H1 (cell line): ENCODE measurements around the gene NSMCE3. TPM values are rescaled to one million over a fixed set of nuclear protein-coding genes. Genes with fewer than 3 reads are reported as not detected.

Source experiments
- CTCF ChIA-PET: fragments of 300-600 bp; sonication (Branson Sonifier 250); formaldehyde crosslinking; loops from one replicate; lab custom pipeline; 2021; ENCODE audit not compliant: partially characterized antibody; lab: Charles Lee
- POLR2A ChIA-PET: fragments of 300-600 bp; sonication (Branson Sonifier 250); formaldehyde crosslinking; loops from one replicate; lab custom pipeline; 2021; ENCODE audit warnings: inconsistent platforms; ENCODE audit not compliant: partially characterized antibody; lab: Charles Lee
- DNase-seq, 2 experiments: peaks; one replicate each; pipeline versions ENCODE4 v3.0.0 to v3.0.0-alpha.2; 2010 to 2022; ENCODE audit warnings: low spot score in 2 of 2, low read depth in 1 of 2, mixed read lengths in 1 of 2
- FAIRE-seq: peaks from 2 replicates; lab custom pipeline; 2011; peaks lifted over from hg19 to GRCh38; lab: Jason Lieb, UNC
- H2AFZ ChIP-seq: 2 replicates; pipeline ENCODE4 v1.8.1; 2012; ENCODE audit warnings: low read length, inconsistent platforms
- H2AK5ac ChIP-seq: 2 replicates; pipeline ENCODE4 v1.6.1; 2013; ENCODE audit warnings: low read depth, low read length
- H2BK120ac ChIP-seq: replicated peaks from 2 replicates; pipeline ENCODE3; 2013; ENCODE audit warnings: low read depth, low read length, inconsistent platforms
- H2BK12ac ChIP-seq: 2 replicates; pipeline ENCODE4 v1.6.1; 2013; ENCODE audit warnings: low read depth, low read length
- H2BK15ac ChIP-seq: 2 replicates; pipeline ENCODE4 v1.6.1; 2013; ENCODE audit warnings: low read length
- H2BK20ac ChIP-seq: 2 replicates; pipeline ENCODE4 v1.6.1; 2013; ENCODE audit warnings: low read length
- H2BK5ac ChIP-seq: 2 replicates; pipeline ENCODE4 v1.6.1; 2013; ENCODE audit warnings: low read depth, low read length
- H3K14ac ChIP-seq: 2 replicates; pipeline ENCODE4 v1.6.1; 2013; ENCODE audit warnings: inconsistent platforms; ENCODE audit not compliant: insufficient read length
- H3K18ac ChIP-seq: 2 replicates; pipeline ENCODE4 v1.6.1; 2013; ENCODE audit warnings: low read length; ENCODE audit errors: extremely low read depth
- H3K23ac ChIP-seq: 2 replicates; pipeline ENCODE4 v1.6.1; 2013; ENCODE audit warnings: inconsistent platforms; ENCODE audit not compliant: insufficient read length
- H3K23me2 ChIP-seq: 2 replicates; pipeline ENCODE4 v1.6.1; 2013; ENCODE audit warnings: low read depth, low read length
- H3K27ac ChIP-seq: 2 replicates; pipeline ENCODE4 v1.6.1; 2011; ENCODE audit warnings: low read depth, low read length, inconsistent platforms
- H3K27me3 ChIP-seq, 4 experiments: replicated peaks in 1 of 4; 1 replicate in 1 of 4; 2 replicates in 3 of 4; pipeline versions ENCODE4 v1.6.1 to v1.8.1; 2011 to 2013; ENCODE audit warnings: low read length in 3 of 4, mild to moderate bottlenecking in 3 of 4, inconsistent platforms in 2 of 4, mixed read lengths in 2 of 4, moderate library complexity in 1 of 4; ENCODE audit not compliant: control insufficient read depth in 3 of 4, insufficient read depth in 3 of 4; ENCODE audit errors: extremely low read depth in 1 of 4
- H3K36me3 ChIP-seq, 4 experiments: 2 replicates each; pipeline versions ENCODE4 v1.6.1 to v1.8.1; 2011 to 2013; ENCODE audit warnings: mild to moderate bottlenecking in 4 of 4, low read length in 3 of 4, moderate library complexity in 2 of 4, control low read depth in 1 of 4, inconsistent platforms in 1 of 4; ENCODE audit not compliant: insufficient read depth in 4 of 4, control insufficient read depth in 2 of 4
- H3K4ac ChIP-seq: replicated peaks from 2 replicates; pipeline ENCODE3; 2013; ENCODE audit warnings: low read length, low read depth, mixed read lengths, inconsistent platforms; ENCODE audit not compliant: insufficient read length
- H3K4me1 ChIP-seq, 4 experiments: replicated peaks in 1 of 4; 1 replicate in 1 of 4; 2 replicates in 3 of 4; pipeline versions ENCODE4 v1.6.1 to v1.8.1; 2011 to 2013; ENCODE audit warnings: low read length in 3 of 4, inconsistent platforms in 2 of 4, mixed read lengths in 1 of 4; ENCODE audit not compliant: insufficient read depth in 4 of 4, control insufficient read depth in 3 of 4
- H3K4me2 ChIP-seq, 2 experiments: 2 replicates each; pipeline versions ENCODE4 v1.6.1 to v1.8.1; 2011 to 2013; ENCODE audit warnings: low read depth in 2 of 2, low read length in 2 of 2, control low read depth in 1 of 2, inconsistent platforms in 1 of 2, mild to moderate bottlenecking in 1 of 2; ENCODE audit not compliant: insufficient read depth in 1 of 2
- H3K4me3 ChIP-seq, 4 experiments: fragments of 200-600, 300-600 bp in 1 of 4; sonication (generic), shearing (Covaris generic), sonication (Bioruptor Twin) in 1 of 4; 2 replicates each; pipeline versions ENCODE4 v1.5.1 to v1.8.1; 2011 to 2016; ENCODE audit warnings: low read length in 4 of 4, low read depth in 3 of 4, control low read depth in 2 of 4, inconsistent platforms in 2 of 4, mild to moderate bottlenecking in 2 of 4, mixed read lengths in 1 of 4, moderate library complexity in 1 of 4; ENCODE audit not compliant: insufficient read depth in 2 of 4; ENCODE audit errors: extremely low read depth in 1 of 4
- H3K56ac ChIP-seq: replicated peaks from 2 replicates; pipeline ENCODE3; 2013; ENCODE audit warnings: low read depth, mild to moderate bottlenecking, mixed read lengths, low read length, inconsistent platforms; ENCODE audit not compliant: insufficient read length
- H3K79me1 ChIP-seq: 2 replicates; pipeline ENCODE4 v1.6.1; 2013; ENCODE audit warnings: low read depth, low read length, control low read depth
- H3K79me2 ChIP-seq, 2 experiments: 2 replicates each; pipeline versions ENCODE4 v1.6.1 to v1.8.1; 2012 to 2013; ENCODE audit warnings: low read length in 2 of 2, mild to moderate bottlenecking in 2 of 2, inconsistent platforms in 1 of 2; ENCODE audit not compliant: insufficient read depth in 2 of 2, control insufficient read depth in 1 of 2
- H3K9ac ChIP-seq, 4 experiments: replicated peaks in 1 of 4; 1 replicate in 1 of 4; 2 replicates in 3 of 4; pipeline versions ENCODE4 v1.6.1 to v1.8.1; 2011 to 2013; ENCODE audit warnings: low read depth in 3 of 4, low read length in 3 of 4, control low read depth in 2 of 4, mild to moderate bottlenecking in 2 of 4, moderate library complexity in 2 of 4, inconsistent platforms in 1 of 4; ENCODE audit errors: extremely low read depth in 1 of 4
- H3K9me3 ChIP-seq, 2 experiments: 2 replicates each; pipeline versions ENCODE4 v1.6.1 to v1.8.1; 2012 to 2013; ENCODE audit warnings: mild to moderate bottlenecking in 2 of 2, moderate library complexity in 2 of 2, control low read depth in 1 of 2, inconsistent platforms in 1 of 2, low read depth in 1 of 2, low read length in 1 of 2, mixed read lengths in 1 of 2; ENCODE audit not compliant: insufficient read depth in 2 of 2
- H4K20me1 ChIP-seq, 2 experiments: replicated peaks in 1 of 2; 2 replicates each; pipeline versions ENCODE3 to v1.8.1; 2011 to 2013; ENCODE audit warnings: inconsistent platforms in 2 of 2, low read length in 2 of 2, mild to moderate bottlenecking in 1 of 2; ENCODE audit not compliant: insufficient read depth in 2 of 2, control insufficient read depth in 1 of 2
- H4K5ac ChIP-seq: 2 replicates; pipeline ENCODE4 v1.6.1; 2013; ENCODE audit warnings: low read length, low read depth, mixed read lengths, inconsistent platforms; ENCODE audit not compliant: insufficient read length
- H4K8ac ChIP-seq: 2 replicates; pipeline ENCODE4 v1.8.0; 2013; ENCODE audit warnings: mild to moderate bottlenecking, moderate library complexity, low read length, inconsistent platforms; ENCODE audit not compliant: insufficient read depth; ENCODE audit errors: extremely low read depth
- H4K91ac ChIP-seq: replicated peaks from 2 replicates; pipeline ENCODE3; 2013; ENCODE audit warnings: low read length, mixed read lengths, inconsistent platforms; ENCODE audit not compliant: insufficient read length
- ASH2L ChIP-seq: fragments of 200-600, 300-600 bp; sonication (generic); IDR thresholded peaks from one replicate; pipeline ENCODE4 v1.7.1; 2017; ENCODE audit warnings: low read length
- GTF2F1 ChIP-seq: IDR thresholded peaks from 2 replicates; pipeline ENCODE4 v1.6.1; 2012; ENCODE audit warnings: low read depth, low read length, improper control_type of control experiment, borderline replicate concordance
- KDM5A ChIP-seq: fragments of 200-600 bp; IDR thresholded peaks from 2 replicates; pipeline ENCODE4 v1.7.1; 2012; ENCODE audit warnings: mild to moderate bottlenecking, low read length, inconsistent platforms, mixed read lengths
- SP1 ChIP-seq: IDR thresholded peaks from 2 replicates; pipeline ENCODE4 v1.6.1; 2011; ENCODE audit warnings: low read depth, low read length
- SP2 ChIP-seq: IDR thresholded peaks from 2 replicates; pipeline ENCODE4 v1.6.1; 2012; ENCODE audit warnings: mild to moderate bottlenecking, low read length, inconsistent platforms
- TCF12 ChIP-seq: IDR thresholded peaks from 2 replicates; pipeline ENCODE4 v1.6.1; 2011; ENCODE audit warnings: low read depth, mild to moderate bottlenecking, low read length
- WGBS, 2 experiments: shearing (Covaris generic) in 1 of 2; methylation state at CpG; one replicate each; pipeline versions ENCODE4 v1.1.6 to v1.1.7; 2013 to 2015; ENCODE audit warnings: low lambda C conversion rate in 2 of 2, mixed read lengths in 2 of 2, inconsistent platforms in 1 of 2, low coverage in 1 of 2, missing lambda C conversion rate in 1 of 2; ENCODE audit not compliant: insufficient replicate concordance in 2 of 2, insufficient coverage in 1 of 2, insufficient read length in 1 of 2; ENCODE audit errors: extremely low coverage in 1 of 2, missing lambda C conversion rate in 1 of 2; 5-methylcytosine and 5-hydroxymethylcytosine counted together
- polyA plus RNA-seq, 7 experiments: library from polyadenylated mRNA; depleted of rRNA in 3 of 7; stranded (reverse) in 5 of 7; unstranded in 2 of 7; fragments of >200 nt in 5 of 7; fragments of 200-250 nt in 2 of 7; gene quantifications; 1 replicate in 5 of 7; 2 replicates in 1 of 7; 4 replicates in 1 of 7; pipeline versions ENCODE4 v1.2.1 to v1.2.3, GENCODE V29; 2011 to 2013; ENCODE audit warnings: missing spikeins in 2 of 7, mixed read lengths in 2 of 7
- total RNA-seq: library from RNA; stranded (reverse); fragmentation: NEBNext Ultra II Directional; extraction: Animal tissue kit (Norgen Biotek cat#: 25700); gene quantifications from 2 replicates; pipeline ENCODE4 v1.2.1, GENCODE V29; 2021

NSMCE3 gene
- total and polyA plus RNA-seq, 2 of the 8 experiments (the other 6 are each of a cell fraction or from before 2014, with no cell fraction given) = 4.3 to 6.7 TPM

DNA sequence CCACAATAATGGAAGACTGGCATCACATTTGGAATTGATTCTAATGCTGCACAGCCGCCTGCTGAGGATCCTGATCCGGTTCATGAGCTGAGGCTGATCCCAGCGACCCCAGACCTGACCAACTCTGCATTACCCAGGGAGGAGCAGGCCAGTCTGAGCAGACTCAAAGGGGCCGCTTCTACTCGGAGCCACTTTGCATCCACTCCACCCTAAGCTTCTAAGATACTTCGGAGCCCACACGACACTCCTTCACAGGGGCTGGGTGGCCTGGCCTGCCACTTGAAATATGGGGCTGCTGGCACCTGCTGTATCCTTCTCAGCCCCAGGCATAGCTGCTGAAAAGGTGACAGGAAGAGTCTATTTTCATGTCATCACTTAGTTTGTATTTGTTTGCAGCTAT, 33.2 kb upstream of the NSMCE3 start:
- no peak overlapping the region for H3K14ac ChIP-seq
- H3K9ac ChIP-seq = no peak overlapping the region
- WGBS, 2 experiments = 92% methylated on average over 7 of the region's 7 CpGs; no CpG with 5 or more reads in 1 of the 2 experiments
- H3K23ac ChIP-seq = no peak overlapping the region
- no peak overlapping the region for H2BK15ac ChIP-seq
- no peak overlapping the region for H2BK5ac ChIP-seq
- FAIRE-seq = no peak
- no peak overlapping the region for H3K4me2 ChIP-seq
- no peak for DNase-seq
- H4K20me1 ChIP-seq = peaks cover 0 to 1% of the 10 kb centered on the region in 2 experiments
- H4K91ac ChIP-seq = no peak overlapping the region
- no peak overlapping the region for H3K4ac ChIP-seq
- no peaks in the 10 kb centered on the region for H3K9me3 ChIP-seq
- CTCF ChIA-PET = no interaction called here
- H2AK5ac ChIP-seq = no peak overlapping the region
- no peaks in the 10 kb centered on the region for H3K79me1 ChIP-seq
- no peaks in the 10 kb centered on the region for H3K27me3 ChIP-seq
- no peaks in the 10 kb centered on the region for H3K36me3 ChIP-seq
- peaks cover 8% of the 10 kb centered on the region; the same call in 1 of the 2 replicates for H3K23me2 ChIP-seq
- POLR2A ChIA-PET = interaction anchor here (0.7 kb wide), 1 partner anchor 295 kb away, joined by 3 read pairs; no protein-coding TSS in a partner anchor
- H2BK20ac ChIP-seq = no peak overlapping the region
- no peak overlapping the region for H3K56ac ChIP-seq
- H2AFZ ChIP-seq = no peak overlapping the region
- no peak overlapping the region for H4K8ac ChIP-seq
- H4K5ac ChIP-seq = no peak overlapping the region
- H3K4me3 ChIP-seq = no peak overlapping the region
- H3K4me1 ChIP-seq = no peaks in the 10 kb centered on the region; a peak in 1 of 7 replicates
- H3K27ac ChIP-seq = no peak overlapping the region
- no peak overlapping the region for H2BK12ac ChIP-seq
- no peak overlapping the region for H3K18ac ChIP-seq
- H2BK120ac ChIP-seq = no peak overlapping the region
- H3K79me2 ChIP-seq = no peaks in the 10 kb centered on the region
- TF ChIP-seq SP1 (no peak), ASH2L (no peak), KDM5A (no peak), TCF12 (no peak), GTF2F1 (no peak), SP2 (no peak)
